Common myeloid progenitor, CD34-positive (primary cell): ENCODE results near the gene ATG16L2.
A peak's percentile ranks its signal among the peaks of the same experiment; 100 is the strongest.

Source experiments
- CTCF ChIA-PET: fragments of 350-600 bp; sonication (Branson Sonifier 250); formaldehyde crosslinking; loops from one replicate; lab custom pipeline; 2021; ENCODE audit warnings: antibody characterized with exemption; lab: Charles Lee
- POLR2A ChIA-PET: fragments of 350-600 bp; sonication (Branson Sonifier 250); formaldehyde crosslinking; loops from one replicate; lab custom pipeline; 2021; ENCODE audit warnings: antibody characterized with exemption; lab: Charles Lee
- DNase-seq, 3 donors: peaks; one replicate each; pipeline versions ENCODE4 v3.0.0 to v3.0.0-alpha.2; 2013
- H3K27ac ChIP-seq, 2 experiments: 1 replicate in 1 of 2; 2 replicates in 1 of 2; pipeline ENCODE4 v1.7.0; 2013; ENCODE audit warnings: inconsistent platforms in 2 of 2, low read length in 2 of 2, mild to moderate bottlenecking in 2 of 2, low read depth in 1 of 2, moderate library complexity in 1 of 2; ENCODE audit not compliant: severe bottlenecking in 2 of 2, insufficient read depth in 1 of 2, poor library complexity in 1 of 2
- H3K27me3 ChIP-seq, 5 experiments: replicated peaks in 2 of 5; 1 replicate in 3 of 5; 2 replicates in 2 of 5; pipeline versions ENCODE4 v1.6.1 to v1.7.0; 2013; ENCODE audit warnings: low read length in 4 of 5, mild to moderate bottlenecking in 2 of 5, moderate library complexity in 2 of 5, inconsistent platforms in 1 of 5; ENCODE audit not compliant: insufficient read depth in 5 of 5, control insufficient read depth in 4 of 5
- H3K36me3 ChIP-seq, 4 experiments: 1 replicate in 2 of 4; 2 replicates in 2 of 4; pipeline versions ENCODE4 v1.6.1 to v1.7.0; 2013; ENCODE audit warnings: low read length in 3 of 4, control low read depth in 1 of 4, mild to moderate bottlenecking in 1 of 4; ENCODE audit not compliant: control insufficient read depth in 4 of 4, insufficient read depth in 4 of 4
- H3K4me1 ChIP-seq, 4 experiments: 1 replicate in 3 of 4; 2 replicates in 1 of 4; pipeline versions ENCODE4 v1.6.1 to v1.7.1; 2013; ENCODE audit warnings: low read length in 3 of 4, mild to moderate bottlenecking in 3 of 4, control low read depth in 1 of 4, inconsistent platforms in 1 of 4, moderate library complexity in 1 of 4; ENCODE audit not compliant: control insufficient read depth in 4 of 4, insufficient read depth in 4 of 4; ENCODE audit errors: control extremely low read depth in 1 of 4
- H3K4me3 ChIP-seq, 7 experiments: 1 replicate in 4 of 7; 2 replicates in 3 of 7; pipeline versions ENCODE4 v1.5.1 to v1.7.0; 2013; ENCODE audit warnings: mild to moderate bottlenecking in 7 of 7, low read length in 6 of 7, moderate library complexity in 6 of 7, inconsistent platforms in 2 of 7, low read depth in 2 of 7, control low read depth in 1 of 7; ENCODE audit not compliant: insufficient read depth in 4 of 7, control insufficient read depth in 1 of 7; ENCODE audit errors: extremely low read depth in 1 of 7
- H3K9me3 ChIP-seq, 5 experiments: 1 replicate in 4 of 5; 2 replicates in 1 of 5; pipeline versions ENCODE4 v1.6.1 to v1.7.1; 2013; ENCODE audit warnings: low read length in 4 of 5, mild to moderate bottlenecking in 2 of 5, inconsistent platforms in 1 of 5, low read depth in 1 of 5, moderate library complexity in 1 of 5; ENCODE audit not compliant: control insufficient read depth in 4 of 5, insufficient read depth in 2 of 5; ENCODE audit errors: control extremely low read depth in 1 of 5
- WGBS: methylation state at CpG from one replicate; pipeline ENCODE4 v1.1.5; 2013; ENCODE audit not compliant: insufficient coverage; 5-methylcytosine and 5-hydroxymethylcytosine counted together

ATG16L2 gene

GRCh38 chr11:72863091-72863490, 48.9 kb downstream of the ATG16L2 start:
- CTCF ChIA-PET: no interaction called here
- Histone ChIP-seq H3K27ac (no peak overlapping the region), H3K4me3 (no peak overlapping the region), H3K27me3 (no peaks in the 10 kb centered on the region), H3K4me1 (peaks cover 3 to 14% (median 12%) of the 10 kb centered on the region in 4 experiments), H3K36me3 (peaks cover 3 to 24% (median 23%) of the 10 kb centered on the region in 4 experiments), H3K9me3 (no peaks in the 10 kb centered on the region)
- DNase-seq: no peak
- POLR2A ChIA-PET: interaction anchor here (0.6 kb wide), 1 partner anchor 292 kb away, joined by 5 read pairs; no protein-coding TSS in a partner anchor
- WGBS: no CpG with 5 or more reads among the region's 1 CpG

GRCh38 chr11:72863916-72864315, 49.7 kb downstream of the ATG16L2 start:
- no peak overlapping the region for H3K4me3 ChIP-seq
- CTCF ChIA-PET: interaction anchor here (1.1 kb wide), 1 partner anchor 313 kb away, joined by 4 read pairs; no protein-coding TSS in a partner anchor
- POLR2A ChIA-PET: no interaction called here
- H3K27ac ChIP-seq: no peak overlapping the region
- peak; percentile 6 to 74 (median 65) for DNase-seq
- 13% methylated on average over 1 of the region's 1 CpG for WGBS
- H3K27me3 ChIP-seq: no peaks in the 10 kb centered on the region
- peaks cover 9 to 27% (median 22%) of the 10 kb centered on the region in 4 experiments for H3K36me3 ChIP-seq
- no peaks in the 10 kb centered on the region for H3K9me3 ChIP-seq
- peaks cover 3 to 14% (median 12%) of the 10 kb centered on the region in 4 experiments for H3K4me1 ChIP-seq

GRCh38 chr11:72864702-72865655, 50.8 kb downstream of the ATG16L2 start:
- Histone ChIP-seq H3K9me3 (no peaks in the 10 kb centered on the region), H3K27me3 (no peaks in the 10 kb centered on the region), H3K36me3 (peaks cover 10 to 28% (median 15%) of the 10 kb centered on the region in 4 experiments), H3K4me1 (peaks cover 3 to 14% (median 12%) of the 10 kb centered on the region in 4 experiments), H3K4me3 (no peak overlapping the region), H3K27ac (peak overlapping the region in 1 of 2 experiments; percentile 54)
- 80% methylated on average over 2 of the region's 5 CpGs for WGBS
- ChIA-PET POLR2A (interaction anchor here (0.5 kb wide), 1 partner anchor 51 kb away, joined by 5 read pairs; no protein-coding TSS in a partner anchor), CTCF (interaction anchor here (0.6 to 2.1 kb wide), 6 partner anchors 13 to 318 kb away, joined by 3 to 6 read pairs (median 4); no protein-coding TSS in a partner anchor)
- peak in 2 of 3 donors; percentile 20 to 37 for DNase-seq

- 100% methylated on average over 2 of the region's 5 CpGs for WGBS
- Histone ChIP-seq H3K4me1 (peaks cover 3 to 14% (median 12%) of the 10 kb centered on the region in 4 experiments), H3K27ac (no peak overlapping the region), H3K9me3 (no peaks in the 10 kb centered on the region), H3K4me3 (no peak overlapping the region), H3K27me3 (no peaks in the 10 kb centered on the region), H3K36me3 (peaks cover 11 to 35% (median 18%) of the 10 kb centered on the region in 4 experiments)
- ChIA-PET CTCF (interaction anchor here (0.8 to 1.1 kb wide), 2 partner anchors 9 to 51 kb away, joined by 3 read pairs; no protein-coding TSS in a partner anchor), POLR2A (no interaction called here)
- no peak for DNase-seq
Observed at GRCh38 chr11:72867970-72868369, 53.8 kb downstream of the ATG16L2 start.

GRCh38 chr11:72869831-72870230, 55.6 kb downstream of the ATG16L2 start:
- no peak for DNase-seq
- ChIA-PET CTCF (interaction anchor here (0.7 kb wide), 2 partner anchors 11 to 316 kb away, joined by 3 read pairs; no protein-coding TSS in a partner anchor), POLR2A (no interaction called here)
- Histone ChIP-seq H3K4me1 (peaks cover 1 to 6% (median 3%) of the 10 kb centered on the region in 4 experiments), H3K9me3 (no peaks in the 10 kb centered on the region), H3K27ac (no peak overlapping the region), H3K4me3 (no peak overlapping the region), H3K36me3 (peaks cover 11 to 43% (median 19%) of the 10 kb centered on the region in 4 experiments), H3K27me3 (no peaks in the 10 kb centered on the region)
- 50% methylated on average over 2 of the region's 4 CpGs for WGBS

GRCh38 chr11:72871119-72871518, 56.9 kb downstream of the ATG16L2 start:
- H3K36me3 ChIP-seq: peaks cover 15 to 50% (median 26%) of the 10 kb centered on the region in 4 experiments
- H3K27ac ChIP-seq: no peak overlapping the region
- DNase-seq: peak in 1 of 3 donors; percentile 12
- ChIA-PET POLR2A (no interaction called here), CTCF (interaction anchor here (0.7 to 1.4 kb wide), 4 partner anchors 35 to 288 kb away, joined by 3 read pairs; no protein-coding TSS in a partner anchor)
- H3K27me3 ChIP-seq: no peaks in the 10 kb centered on the region
- no peak overlapping the region for H3K4me3 ChIP-seq
- WGBS: 100% methylated on average over 1 of the region's 1 CpG
- no peaks in the 10 kb centered on the region for H3K9me3 ChIP-seq
- no peaks in the 10 kb centered on the region for H3K4me1 ChIP-seq
